ENCODE data around the gene TXN2.

TXN2 gene

GRCh38 chr22:36419912-36420882 is 61.2 kb downstream of the TXN2 start:
- TF ChIP-seq SIN3A (IDR thresholded peaks at IDR 0.05; ENCODE audit: borderline replicate concordance, insufficient read depth, low read length), result no peak
- TF ChIP-seq POLR2AphosphoS5 (IDR thresholded peaks at IDR 0.05; ENCODE audit: low read depth, low read length), result no peak

- no peak for TF ChIP-seq SIN3A (IDR thresholded peaks at IDR 0.05; ENCODE audit: borderline replicate concordance, insufficient read depth, low read length)
- TF ChIP-seq REST (IDR thresholded peaks at IDR 0.05; ENCODE audit: insufficient read depth in 1 of 2, low read depth in 2 of 2, low read length in 2 of 2), result no peak
- no peak for TF ChIP-seq TAF1 (IDR thresholded peaks at IDR 0.05; ENCODE audit: borderline replicate concordance, insufficient read depth, low read length)
- TF ChIP-seq POLR2AphosphoS5 (IDR thresholded peaks at IDR 0.05; ENCODE audit: low read depth, low read length), result no peak
- no peak for TF ChIP-seq FOXP2 (optimal IDR thresholded peaks at IDR 0.05; ENCODE audit: borderline replicate concordance, extremely low read depth, extremely low read length, insufficient read depth)
Observed at GRCh38 chr22:36419177-36419911, 62.1 kb downstream of the TXN2 start.

- TF ChIP-seq FOXP2 (optimal IDR thresholded peaks at IDR 0.05; ENCODE audit: borderline replicate concordance, extremely low read depth, extremely low read length, insufficient read depth) (no peak), SIN3A (IDR thresholded peaks at IDR 0.05; ENCODE audit: borderline replicate concordance, insufficient read depth, low read length) (no peak), TAF1 (IDR thresholded peaks at IDR 0.05; ENCODE audit: borderline replicate concordance, insufficient read depth, low read length) (no peak), REST (IDR thresholded peaks at IDR 0.05; ENCODE audit: insufficient read depth in 1 of 2, low read depth in 2 of 2, low read length in 2 of 2) (no peak), POLR2AphosphoS5 (IDR thresholded peaks at IDR 0.05; ENCODE audit: low read depth, low read length) (no peak)
Observed at GRCh38 chr22:36417281-36417686, 64.2 kb downstream of the TXN2 start.
